Measurements from ENCODE around the gene NAT10.
"Not testable (repeated sequence)": the region's sequence is repeated elsewhere in the genome, so short reads cannot be mapped to it uniquely, and the experiment has no call there.

- not testable (repeated sequence) for TF ChIP-seq CTCF (conservative IDR thresholded peaks at IDR 0.05; ENCODE audit: low read depth, low read length); EZH2 (IDR thresholded peaks at IDR 0.05; ENCODE audit: low read length, unreplicated experiment); EZH2phosphoT487 (IDR thresholded peaks at IDR 0.05; ENCODE audit: borderline replicate concordance, low read length)
Measured at GRCh38 chr11:34071306-34071705, 34.1 kb upstream of the NAT10 start.
